NT2/D1 (cell line): ENCODE data around the gene ZZZ3.
"Not testable (repeated sequence)": the region's sequence is repeated elsewhere in the genome, so short reads cannot be mapped to it uniquely, and the experiment has no call there.

ENCODE experiments used
- DNase-seq: peaks from one replicate; pipeline ENCODE4 v3.0.0-alpha.2; 2011; ENCODE audit warnings: low read depth, low spot score
- H3K27me3 ChIP-seq: 2 replicates; pipeline ENCODE4 v1.6.0; 2011; ENCODE audit warnings: mild to moderate bottlenecking; ENCODE audit not compliant: insufficient read length, insufficient read depth
- H3K36me3 ChIP-seq: 2 replicates; pipeline ENCODE4 v1.6.1; 2011; ENCODE audit warnings: mild to moderate bottlenecking, low read length, mixed read lengths; ENCODE audit not compliant: insufficient read depth, insufficient read length
- H3K4me1 ChIP-seq: 2 replicates; pipeline ENCODE4 v1.5.1; 2011; ENCODE audit not compliant: insufficient read depth, insufficient read length
- H3K4me3 ChIP-seq: 2 replicates; pipeline ENCODE4 v1.5.1; 2011; ENCODE audit warnings: low read depth; ENCODE audit not compliant: insufficient read length
- H3K9ac ChIP-seq: 2 replicates; pipeline ENCODE4 v1.6.0; 2011; ENCODE audit warnings: low read depth; ENCODE audit not compliant: insufficient read length
- H3K9me3 ChIP-seq: 2 replicates; pipeline ENCODE4 v1.5.1; 2011; ENCODE audit warnings: mild to moderate bottlenecking, low read length; ENCODE audit not compliant: insufficient read depth
- SUZ12 ChIP-seq: IDR thresholded peaks from 2 replicates; pipeline ENCODE4 v1.6.1; 2011; ENCODE audit not compliant: insufficient read length, insufficient read depth; ENCODE audit errors: extremely low read depth
- YY1 ChIP-seq: IDR thresholded peaks from 2 replicates; pipeline ENCODE4 v1.6.1; 2011; ENCODE audit not compliant: insufficient read length, insufficient read depth
- ZNF274 ChIP-seq: IDR thresholded peaks from 2 replicates; pipeline ENCODE4 v1.6.1; 2011; ENCODE audit warnings: mild to moderate bottlenecking, low read depth, low read length

ZZZ3 gene

DNA sequence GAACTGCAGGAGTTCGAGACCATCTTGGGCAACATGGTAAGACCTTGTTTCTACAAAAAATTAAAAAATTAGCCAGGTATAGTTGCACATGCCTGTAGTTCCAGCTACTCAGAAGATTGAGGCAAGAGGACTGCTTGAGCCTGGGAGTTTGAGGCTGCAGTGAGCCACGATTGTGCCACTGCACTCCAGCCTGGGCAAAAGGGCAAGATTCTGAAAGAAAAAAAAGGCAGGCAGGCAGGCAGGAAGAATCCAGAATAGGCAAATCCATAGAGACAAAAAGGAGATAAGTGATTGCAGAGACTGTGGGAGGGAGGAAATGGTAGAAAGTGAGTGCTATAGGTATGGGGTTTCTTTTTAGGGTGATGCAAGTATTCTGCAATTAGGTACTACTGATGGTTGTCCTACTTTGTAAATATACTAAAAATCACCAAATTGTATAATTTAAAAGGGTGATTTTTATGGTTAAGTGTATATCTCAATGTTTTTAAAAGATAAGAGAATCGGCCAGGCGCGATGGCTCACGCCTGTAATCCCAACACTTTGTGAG lies 29.4 kb downstream of the ZZZ3 start:
- DNase-seq: no peak
- no peak overlapping the region for H3K9ac ChIP-seq
- no peaks in the 10 kb centered on the region for H3K27me3 ChIP-seq
- TF ChIP-seq SUZ12 (no peak), YY1 (no peak), ZNF274 (no peak)
- peaks cover 34% of the 10 kb centered on the region for H3K9me3 ChIP-seq
- no peaks in the 10 kb centered on the region for H3K4me1 ChIP-seq
- peaks cover 5% of the 10 kb centered on the region for H3K36me3 ChIP-seq
- no peak overlapping the region for H3K4me3 ChIP-seq

- Histone ChIP-seq H3K36me3 (peaks cover 5% of the 10 kb centered on the region), H3K9ac (no peak overlapping the region), H3K4me3 (no peak overlapping the region), H3K27me3 (no peaks in the 10 kb centered on the region), H3K4me1 (no peaks in the 10 kb centered on the region), H3K9me3 (peaks cover 34% of the 10 kb centered on the region)
- DNase-seq: no peak
- TF ChIP-seq ZNF274 (no peak), YY1 (no peak), SUZ12 (no peak)
Measured at GRCh38 chr1:77652268-77652667, 30.2 kb downstream of the ZZZ3 start.

DNA sequence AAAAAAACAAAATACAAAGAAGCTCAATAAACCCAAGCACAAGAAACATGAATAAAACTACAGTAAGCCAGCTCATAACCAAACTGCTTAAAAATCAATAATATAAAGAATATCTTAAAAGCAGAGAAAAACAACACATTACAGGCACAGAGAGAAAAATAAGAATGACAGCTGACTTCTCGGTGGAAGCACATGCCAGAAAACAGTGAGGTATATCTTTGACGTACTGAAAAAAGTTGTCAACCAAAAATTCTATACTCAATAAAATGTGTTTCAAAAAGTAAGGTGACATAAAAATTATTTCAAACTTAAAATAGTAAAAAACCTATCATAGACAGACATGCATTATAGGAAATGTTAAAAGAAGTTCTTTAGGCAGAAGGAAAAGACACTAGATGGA lies 33.3 kb downstream of the ZZZ3 start:
- H3K4me1 ChIP-seq: no peaks in the 10 kb centered on the region
- peaks cover 34% of the 10 kb centered on the region for H3K9me3 ChIP-seq
- H3K4me3 ChIP-seq: no peak overlapping the region
- H3K36me3 ChIP-seq: peaks cover 19% of the 10 kb centered on the region
- no peaks in the 10 kb centered on the region for H3K27me3 ChIP-seq
- no peak overlapping the region for H3K9ac ChIP-seq
- TF ChIP-seq ZNF274: no peak
- TF ChIP-seq SUZ12: no peak
- no peak for TF ChIP-seq YY1
- no peak for DNase-seq

DNA sequence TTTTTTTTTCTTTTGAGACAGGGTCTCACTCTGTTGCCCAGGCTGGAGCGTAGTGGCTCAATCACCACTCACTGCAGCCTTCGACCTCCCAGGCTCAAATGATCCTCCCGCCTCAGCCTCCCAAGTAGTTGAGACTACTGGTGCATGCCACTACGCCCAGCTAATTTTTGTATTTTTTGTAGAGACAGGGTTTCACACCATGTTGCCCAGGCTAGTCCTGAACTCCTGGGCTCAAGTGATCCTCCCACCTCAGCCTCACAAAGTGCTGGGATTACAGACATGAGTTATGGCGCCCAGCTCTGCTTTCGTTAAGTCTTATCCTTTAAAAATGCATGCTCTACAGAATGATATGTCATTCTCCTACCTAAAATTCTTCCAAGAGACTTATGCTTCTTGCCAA lies 36.2 kb downstream of the ZZZ3 start:
- H3K4me3 ChIP-seq, DNase-seq, H3K9ac ChIP-seq, H3K27me3 ChIP-seq, H3K4me1 ChIP-seq: not testable (repeated sequence)
- Histone ChIP-seq H3K9me3 (peaks cover 28% of the 10 kb centered on the region), H3K36me3 (peaks cover 21% of the 10 kb centered on the region)

DNA sequence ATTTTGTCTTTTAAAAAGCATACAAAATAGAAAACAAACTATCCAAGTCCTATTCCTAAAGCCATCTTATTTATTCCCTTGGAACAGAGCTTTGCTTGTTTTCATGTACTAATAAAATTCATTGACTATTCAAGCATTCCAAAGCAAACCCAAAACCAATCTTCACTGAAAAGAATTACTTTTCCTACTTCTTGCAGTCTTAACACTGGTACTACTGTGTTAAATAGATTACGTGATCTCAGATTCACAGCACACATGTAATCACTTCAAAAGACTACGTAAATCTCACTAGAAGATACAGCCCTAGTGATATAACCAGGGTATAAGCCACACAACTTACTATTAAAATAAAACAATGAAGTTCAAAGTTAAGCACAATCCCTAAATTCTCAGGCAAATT lies 39.0 kb downstream of the ZZZ3 start:
- H3K27me3 ChIP-seq: no peaks in the 10 kb centered on the region
- no peak overlapping the region for H3K4me3 ChIP-seq
- H3K4me1 ChIP-seq: no peaks in the 10 kb centered on the region
- no peak overlapping the region for H3K9ac ChIP-seq
- peaks cover under 1% of the 10 kb centered on the region for H3K9me3 ChIP-seq
- DNase-seq: no peak
- peaks cover 36% of the 10 kb centered on the region for H3K36me3 ChIP-seq
- no peak for TF ChIP-seq YY1
- TF ChIP-seq SUZ12: no peak
- TF ChIP-seq ZNF274: no peak

DNA sequence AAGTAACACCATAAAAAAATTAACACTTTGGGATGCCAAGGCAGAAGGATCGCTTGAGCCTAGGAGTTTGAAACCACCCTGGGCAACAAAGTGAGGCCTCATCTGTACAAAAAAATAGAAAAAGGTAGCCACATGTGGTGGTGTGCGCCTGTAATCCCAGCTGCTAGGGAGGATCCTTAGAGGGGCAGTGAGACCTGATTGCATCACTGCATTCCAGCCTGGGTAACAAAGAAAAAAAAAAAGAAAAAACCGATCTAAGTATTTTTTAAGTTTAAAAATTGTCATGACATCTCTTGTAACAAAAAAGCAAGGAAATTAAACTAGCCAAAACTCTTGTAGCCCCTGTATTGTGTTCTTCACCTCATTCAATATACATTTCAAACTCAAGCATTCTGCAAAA lies 39.5 kb downstream of the ZZZ3 start:
- no peak overlapping the region for H3K4me3 ChIP-seq
- H3K36me3 ChIP-seq: peaks cover 36% of the 10 kb centered on the region
- no peak overlapping the region for H3K9ac ChIP-seq
- no peaks in the 10 kb centered on the region for H3K27me3 ChIP-seq
- H3K4me1 ChIP-seq: no peaks in the 10 kb centered on the region
- DNase-seq: no peak
- TF ChIP-seq ZNF274 (no peak), YY1 (no peak)
- H3K9me3 ChIP-seq: no peaks in the 10 kb centered on the region; the same call in 1 of the 2 replicates

GRCh38 chr1:77642196-77642595 lies 40.3 kb downstream of the ZZZ3 start:
- Histone ChIP-seq H3K4me1 (no peaks in the 10 kb centered on the region), H3K27me3 (no peaks in the 10 kb centered on the region), H3K9me3 (no peaks in the 10 kb centered on the region; the same call in 1 of the 2 replicates), H3K4me3 (no peak overlapping the region), H3K9ac (no peak overlapping the region), H3K36me3 (peaks cover 40% of the 10 kb centered on the region)
- TF ChIP-seq ZNF274: no peak
- no peak for DNase-seq

- DNase-seq: no peak
- Histone ChIP-seq H3K36me3 (peaks cover 42% of the 10 kb centered on the region), H3K4me3 (no peak overlapping the region), H3K9me3 (no peaks in the 10 kb centered on the region; the same call in 1 of the 2 replicates), H3K9ac (no peak overlapping the region), H3K4me1 (no peaks in the 10 kb centered on the region), H3K27me3 (no peaks in the 10 kb centered on the region)
- TF ChIP-seq YY1 (no peak), SUZ12 (no peak), ZNF274 (no peak)
Measured at GRCh38 chr1:77639557-77640069, 42.8 kb downstream of the ZZZ3 start.
